NCI-H526 treated with DMSO at 0.1 percent for 48 hours (cell line): ENCODE measurements around the gene GCNA.
"Not testable (repeated sequence)": the region's sequence is repeated elsewhere in the genome, so short reads cannot be mapped to it uniquely, and the experiment has no call there.

ENCODE experiments used
- DNase-seq: peaks from one replicate; lab custom pipeline; 2025; lab: John Stamatoyannopoulos, UW

GCNA gene

DNA sequence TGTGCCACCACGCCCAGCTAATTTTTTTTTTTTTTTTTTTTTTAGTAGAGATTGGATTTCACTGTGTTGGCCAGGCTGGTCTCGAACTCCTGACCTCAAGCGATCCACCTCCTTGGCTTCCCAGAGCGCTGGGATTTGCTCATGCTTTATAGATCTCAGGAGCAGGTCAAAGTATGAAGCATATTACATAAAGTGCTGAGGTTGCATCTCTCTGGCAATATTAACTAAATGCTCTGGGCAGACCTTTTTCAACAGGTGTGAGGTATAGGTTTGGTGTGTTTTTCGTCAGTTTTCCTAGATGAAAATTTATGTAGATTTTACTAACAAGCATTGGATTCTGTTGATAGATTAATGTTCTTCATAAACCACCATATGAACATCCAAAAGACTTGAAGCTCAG, 19.3 kb upstream of the GCNA start:
- DNase-seq, result no peak

DNA sequence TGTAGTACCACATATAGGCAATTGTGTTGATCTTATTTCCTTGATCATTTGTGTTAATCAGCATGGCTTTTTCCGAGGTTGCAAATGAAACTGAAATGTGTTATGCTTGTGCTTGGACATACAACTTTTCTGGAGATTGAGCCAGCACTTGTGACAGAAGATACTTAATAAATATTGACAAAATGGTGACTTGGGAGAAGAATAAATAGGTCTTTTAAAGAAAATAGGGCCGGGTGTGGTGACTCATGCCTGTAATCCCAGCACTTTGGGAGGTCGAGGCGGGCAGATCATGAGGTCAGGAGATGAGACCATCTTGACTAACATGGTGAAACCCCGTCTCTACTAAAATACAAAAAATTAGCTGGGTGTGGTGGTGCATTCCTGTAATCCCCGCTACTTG, 18.5 kb upstream of the GCNA start:
- not testable (repeated sequence) for DNase-seq

DNA sequence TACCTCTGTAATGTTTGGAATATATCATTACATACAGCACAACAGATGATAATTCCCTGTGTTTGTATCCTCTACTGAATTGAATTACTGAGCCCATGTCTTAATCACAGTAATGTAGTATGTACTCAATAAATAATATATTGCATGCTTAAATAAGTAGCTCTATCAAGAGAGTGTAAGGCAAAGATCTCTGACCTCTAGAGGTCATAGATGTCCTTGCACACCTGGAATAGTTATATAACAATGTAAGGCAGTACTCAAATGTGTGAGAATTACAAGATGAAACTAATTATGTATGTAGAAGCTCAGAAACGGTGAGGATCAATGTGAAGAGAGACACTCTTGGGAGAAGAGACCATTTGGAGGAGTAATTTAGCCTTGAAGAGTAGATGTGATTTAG, 14.3 kb upstream of the GCNA start:
- no peak for DNase-seq

DNA sequence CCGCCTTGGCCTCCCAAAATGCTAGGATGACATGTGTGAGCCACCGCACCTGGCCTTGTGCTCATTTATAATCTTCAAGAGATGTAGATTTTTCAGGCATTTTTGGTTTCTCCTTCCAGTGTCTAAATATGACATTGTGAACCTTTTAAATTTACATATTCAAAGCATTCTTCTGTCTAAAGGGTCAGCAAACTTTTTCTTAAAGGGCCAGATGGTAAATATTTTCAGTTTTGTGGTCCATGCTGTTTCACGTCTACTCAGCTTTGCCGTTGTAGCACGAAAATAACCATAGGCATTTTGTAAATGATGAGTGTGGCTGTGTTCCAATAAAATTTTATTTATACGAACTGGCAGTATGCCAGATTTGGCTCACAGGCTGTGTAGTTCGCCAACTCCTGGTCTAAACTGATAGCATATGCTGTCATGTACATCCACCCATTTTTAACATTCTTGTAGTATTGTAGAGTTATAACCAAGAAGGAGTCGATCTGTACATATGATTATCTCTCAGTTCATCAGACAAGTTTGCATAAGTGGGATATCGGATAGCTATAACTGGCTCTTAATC, 12.7 kb upstream of the GCNA start:
- DNase-seq, result no peak

DNA sequence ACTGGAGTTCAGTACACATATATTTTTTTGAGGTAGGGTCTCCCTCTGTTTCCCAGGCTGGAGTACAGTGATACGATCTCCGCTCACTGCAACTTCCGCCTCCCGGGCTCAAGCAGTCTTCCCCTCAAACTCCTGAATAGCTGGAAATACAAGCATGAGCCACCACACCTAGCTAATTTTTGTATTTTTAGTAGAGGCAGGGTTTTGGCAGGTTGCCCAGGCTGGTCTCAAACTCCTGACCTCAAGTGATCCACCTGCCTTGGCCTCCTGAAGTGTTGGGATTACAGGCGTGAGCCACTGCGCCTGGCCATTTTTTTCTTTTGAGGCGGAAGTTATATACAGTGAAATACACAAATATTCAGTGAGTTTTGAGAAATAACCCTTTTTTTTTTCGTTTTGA, 6.8 kb upstream of the GCNA start:
- DNase-seq, result not testable (repeated sequence)

DNA sequence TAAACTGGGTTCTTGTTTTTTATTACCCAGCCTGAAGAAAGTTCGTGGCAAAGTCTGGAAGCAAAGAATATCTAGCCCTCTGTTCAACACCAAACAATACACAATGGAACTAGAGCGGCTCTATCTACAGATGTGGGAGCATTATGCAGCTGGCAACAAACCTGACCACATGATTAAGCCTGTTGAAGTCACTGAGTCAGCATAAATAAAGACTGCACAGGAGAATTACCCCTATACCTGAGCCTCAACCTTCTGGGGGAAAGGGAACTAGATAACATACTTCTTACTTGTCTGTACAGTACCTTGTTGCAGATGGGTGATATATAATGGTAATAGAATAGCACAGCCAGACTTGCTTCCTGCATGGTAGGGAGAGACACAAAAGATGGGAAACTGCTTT, 4.6 kb upstream of the GCNA start:
- DNase-seq, result no peak

DNA sequence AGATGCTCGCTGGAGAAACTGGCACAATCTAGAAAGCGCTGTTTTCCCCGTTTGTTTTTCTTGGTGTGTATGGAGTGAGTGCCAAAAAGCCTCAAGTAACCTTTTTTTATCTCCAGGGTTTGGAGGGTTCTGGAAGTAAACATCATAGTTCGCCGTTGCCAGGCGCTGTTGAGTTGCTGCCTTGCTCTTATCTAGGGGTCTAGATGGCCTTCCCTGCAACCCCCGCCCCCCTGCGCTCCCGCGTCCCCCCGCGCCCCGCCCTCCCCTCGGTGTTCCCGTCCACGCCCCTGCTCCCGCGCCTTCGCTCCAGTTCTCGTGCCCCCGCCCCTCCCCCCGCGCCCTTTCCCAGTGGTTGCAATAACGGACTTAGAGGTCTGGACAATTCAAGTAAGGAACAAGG, 555 bp upstream of the GCNA start:
- DNase-seq, result no peak

DNA sequence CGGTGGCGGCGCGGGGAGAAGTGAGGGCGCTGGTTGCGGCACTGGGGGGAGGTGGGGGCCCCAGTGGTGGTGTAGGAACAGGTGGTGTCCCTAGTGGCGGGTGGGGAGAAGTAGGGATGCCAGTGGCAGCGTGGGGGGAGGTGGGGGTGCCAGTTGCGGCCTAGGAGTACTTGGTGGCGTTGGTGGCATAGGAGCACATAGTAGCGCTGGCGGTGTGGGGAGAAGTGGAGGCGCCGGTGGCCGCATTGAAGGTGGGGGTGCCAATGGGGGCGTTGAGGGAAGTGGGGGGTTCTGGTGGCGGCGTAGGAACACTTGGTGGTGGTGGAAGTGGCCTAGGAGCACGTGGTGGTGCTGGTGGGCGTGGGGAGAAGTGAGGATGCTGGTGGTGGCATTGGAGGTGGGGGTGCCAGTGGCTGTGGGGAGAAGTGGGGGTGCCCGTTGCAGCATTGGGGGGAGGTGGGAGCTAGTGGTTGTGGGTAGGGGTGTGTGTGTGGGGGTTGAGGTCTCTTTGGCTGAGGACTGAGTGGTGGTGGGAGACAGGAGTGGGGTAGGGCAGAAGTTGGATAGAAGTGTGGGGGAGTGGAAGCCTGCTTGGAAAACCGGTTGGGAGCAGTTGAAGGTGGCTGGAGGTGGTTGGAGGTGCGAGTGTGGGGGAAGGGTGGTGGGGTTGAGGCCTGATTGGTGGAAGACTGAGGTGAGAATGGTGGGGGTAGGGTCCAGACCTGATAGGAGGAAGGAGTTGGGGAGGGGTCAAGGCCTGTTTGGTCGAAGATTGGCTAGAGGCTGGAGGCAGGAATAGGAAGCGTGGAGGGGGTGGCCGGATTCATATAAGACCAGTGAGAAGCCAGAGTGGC, 1.1 kb downstream of the GCNA start:
- DNase-seq, result no peak

DNA sequence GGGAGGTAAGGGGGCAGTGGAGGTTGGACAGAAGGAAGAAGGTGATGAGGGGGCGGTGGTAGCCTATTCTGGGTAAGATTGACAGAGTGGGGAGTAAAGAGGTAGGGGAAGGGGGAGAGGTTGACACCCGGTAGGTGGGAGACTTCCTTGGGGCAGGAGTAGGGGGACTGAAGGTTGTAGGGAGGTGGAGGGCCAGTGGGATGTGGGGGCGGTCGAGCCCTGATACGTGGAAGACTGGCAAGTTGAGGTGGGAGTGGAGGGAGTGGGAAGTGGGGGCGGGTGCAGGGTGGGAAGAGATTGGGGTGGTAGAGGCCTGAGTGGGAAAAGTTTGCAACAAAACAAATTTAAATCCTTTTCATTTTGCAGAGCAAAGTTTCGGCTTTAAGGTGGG, 1.7 kb downstream of the GCNA start:
- no peak for DNase-seq

DNA sequence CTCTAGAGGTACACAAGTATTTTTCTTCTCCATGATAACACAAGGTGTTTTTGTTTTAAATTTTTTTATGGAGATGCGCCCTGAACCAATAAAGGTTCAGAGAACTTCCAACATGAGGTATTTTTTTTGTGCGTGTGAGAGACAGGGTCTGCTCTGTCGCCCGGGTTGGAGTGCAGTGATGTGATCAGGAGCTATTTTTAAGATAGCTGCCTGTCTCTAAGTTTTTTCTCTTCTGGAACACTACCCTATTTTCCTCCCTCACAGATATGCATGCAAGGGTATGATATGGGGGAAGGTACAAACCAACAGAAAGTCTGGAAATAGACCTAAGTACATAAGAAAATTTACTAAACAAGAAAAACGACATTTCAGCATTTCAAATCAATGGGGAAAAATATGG, 3.0 kb downstream of the GCNA start:
- DNase-seq, result no peak

DNA sequence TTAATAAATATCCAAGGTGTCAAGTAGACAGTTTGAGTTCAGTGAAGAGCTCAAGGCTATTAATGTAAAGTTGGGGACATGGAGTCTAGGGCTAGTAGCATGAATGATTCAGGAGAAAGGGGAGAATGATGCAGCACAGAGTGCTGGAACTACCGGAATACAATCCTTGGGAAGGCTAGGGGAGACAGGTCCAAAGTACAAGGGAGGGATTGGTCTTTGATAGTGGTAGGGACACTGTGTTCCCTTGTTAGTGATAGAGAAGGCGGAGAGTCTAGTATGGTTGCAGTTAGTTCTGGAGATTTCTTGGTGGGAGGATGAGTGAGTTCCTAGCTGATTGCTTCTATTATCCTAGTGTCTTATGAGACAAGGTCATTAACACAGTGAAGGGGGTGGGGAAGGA, 8.7 kb downstream of the GCNA start:
- DNase-seq, result no peak

DNA sequence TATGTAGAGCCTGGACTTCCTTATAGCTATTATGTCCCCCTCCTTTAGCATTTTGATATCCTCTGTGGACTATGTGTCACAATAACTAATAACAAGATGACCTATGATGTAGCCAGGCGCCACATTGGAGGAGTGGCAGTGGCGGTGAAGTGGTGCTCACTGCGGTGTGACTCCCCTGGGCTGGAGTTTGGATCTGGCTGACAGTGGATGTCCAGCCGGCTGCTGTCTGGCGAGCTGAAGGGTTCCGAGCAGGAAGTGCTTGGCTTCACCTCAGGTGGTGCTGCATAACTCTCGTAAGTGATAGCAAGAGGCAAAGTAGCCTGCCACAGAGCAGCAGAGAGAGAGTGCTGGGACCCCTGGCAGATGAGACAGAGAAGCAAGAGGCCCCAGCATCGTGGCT, 15.0 kb downstream of the GCNA start:
- not testable (repeated sequence) for DNase-seq

DNA sequence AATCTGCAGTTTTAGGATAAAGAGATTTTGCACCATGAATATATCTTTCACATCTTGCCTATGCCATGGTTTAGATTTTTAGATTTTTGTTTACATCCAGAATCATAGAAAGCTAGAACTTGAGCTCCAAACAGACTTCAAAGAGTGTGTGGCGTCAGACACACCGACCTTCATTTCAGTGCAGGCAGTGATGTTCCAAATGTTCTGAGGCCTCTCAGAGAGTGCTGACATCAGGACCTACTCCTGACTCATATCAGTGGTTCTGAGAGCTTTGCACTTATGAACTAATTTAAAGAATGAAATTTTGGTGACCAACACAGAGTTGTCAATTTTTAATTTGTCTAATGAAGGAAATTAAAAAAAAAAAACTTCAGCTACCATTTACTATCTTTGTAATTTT, 21.7 kb downstream of the GCNA start:
- DNase-seq, result no peak

DNA sequence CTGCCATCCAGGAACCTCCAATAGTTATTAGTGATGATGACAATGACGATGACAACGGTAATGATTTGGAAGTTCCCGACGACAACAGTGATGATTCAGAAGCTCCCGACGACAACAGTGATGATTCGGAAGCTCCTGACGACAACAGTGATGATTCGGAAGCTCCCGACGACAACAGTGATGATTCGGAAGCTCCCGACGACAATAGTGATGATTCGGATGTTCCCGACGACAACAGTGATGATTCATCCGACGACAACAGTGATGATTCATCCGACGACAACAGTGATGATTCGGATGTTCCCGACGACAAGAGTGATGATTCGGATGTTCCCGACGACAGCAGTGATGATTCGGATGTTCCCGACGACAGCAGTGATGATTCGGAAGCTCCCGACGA, 25.4 kb downstream of the GCNA start:
- DNase-seq, result no peak

DNA sequence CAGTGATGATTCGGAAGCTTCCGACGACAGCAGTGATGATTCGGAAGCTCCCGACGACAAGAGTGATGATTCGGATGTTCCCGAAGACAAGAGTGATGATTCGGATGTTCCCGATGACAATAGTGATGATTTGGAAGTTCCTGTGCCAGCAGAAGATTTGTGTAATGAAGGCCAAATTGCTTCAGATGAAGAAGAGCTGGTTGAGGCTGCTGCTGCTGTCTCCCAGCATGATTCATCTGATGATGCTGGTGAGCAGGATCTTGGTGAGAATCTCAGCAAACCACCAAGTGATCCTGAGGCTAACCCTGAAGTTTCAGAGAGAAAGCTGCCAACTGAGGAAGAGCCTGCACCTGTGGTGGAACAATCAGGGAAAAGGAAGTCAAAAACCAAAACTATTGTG, 25.9 kb downstream of the GCNA start:
- no peak for DNase-seq

DNA sequence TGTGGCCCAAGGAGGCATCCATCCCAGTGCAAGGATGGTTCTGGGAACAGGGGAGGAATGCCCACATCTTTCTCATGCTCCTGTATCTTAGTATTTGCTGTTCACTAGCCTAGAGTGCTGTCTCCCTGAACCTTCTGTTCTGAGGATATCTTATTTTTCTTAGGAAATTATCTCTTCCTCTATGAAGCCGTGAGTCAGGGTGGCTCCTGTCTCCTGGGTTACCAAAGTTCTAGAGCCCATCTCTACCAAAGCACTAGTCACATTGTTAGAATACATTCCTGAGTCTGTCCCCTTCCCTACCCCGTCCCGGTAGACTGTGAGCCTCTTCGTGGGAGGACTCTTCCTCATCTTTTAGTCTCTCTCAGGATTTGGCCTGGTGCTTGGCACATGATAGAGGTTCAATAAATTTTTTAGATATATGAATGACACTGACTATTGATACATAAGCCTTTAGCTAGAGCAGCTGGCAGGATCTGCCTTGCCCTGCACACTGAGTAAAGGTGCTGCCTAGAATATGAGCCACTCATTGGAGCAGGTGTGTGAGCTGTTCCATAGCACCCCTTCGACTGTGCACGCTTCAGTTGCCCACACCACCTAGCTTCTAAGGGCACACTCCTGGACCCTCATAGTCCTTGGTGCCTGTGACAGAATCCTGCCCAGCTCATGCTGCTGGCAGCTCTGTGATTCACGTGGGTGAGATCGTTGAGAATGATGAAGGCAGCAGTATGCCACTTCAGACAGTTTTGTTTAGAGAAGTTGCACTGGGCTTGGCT, 26.7 kb downstream of the GCNA start:
- DNase-seq, result no peak

DNA sequence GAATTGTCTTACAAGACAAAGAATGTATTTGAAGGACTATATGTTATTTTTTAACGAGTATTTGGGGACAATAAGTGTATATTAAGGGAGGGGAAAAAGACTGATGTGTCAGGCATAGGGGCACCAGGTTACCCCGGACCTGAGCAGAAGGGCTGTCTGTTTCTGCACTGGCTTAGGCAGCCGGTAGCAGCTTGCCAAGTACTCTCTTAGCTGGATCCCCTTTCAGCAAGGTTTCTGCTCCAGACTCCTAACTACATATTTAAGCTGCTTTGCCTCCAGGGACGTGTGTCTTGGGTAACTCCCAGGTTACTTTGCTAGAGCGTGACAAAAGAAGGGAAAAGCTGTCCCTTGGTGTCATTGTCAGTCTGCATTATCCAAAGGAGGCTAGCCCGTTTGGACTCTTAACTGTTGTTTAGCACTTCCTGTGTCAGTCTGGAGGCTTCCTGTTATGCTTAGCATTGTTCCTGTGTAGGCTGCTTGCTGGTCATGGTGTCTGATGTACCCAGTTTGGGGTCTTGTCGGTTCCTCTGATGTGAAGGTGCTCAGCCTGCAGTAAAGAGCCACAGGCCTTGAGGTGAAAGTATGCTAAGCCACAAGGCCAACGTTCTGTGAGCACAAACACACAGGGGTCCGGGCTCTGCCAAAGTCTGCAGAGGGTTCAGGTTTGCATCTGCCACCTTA, 28.4 kb downstream of the GCNA start:
- DNase-seq, result no peak

DNA sequence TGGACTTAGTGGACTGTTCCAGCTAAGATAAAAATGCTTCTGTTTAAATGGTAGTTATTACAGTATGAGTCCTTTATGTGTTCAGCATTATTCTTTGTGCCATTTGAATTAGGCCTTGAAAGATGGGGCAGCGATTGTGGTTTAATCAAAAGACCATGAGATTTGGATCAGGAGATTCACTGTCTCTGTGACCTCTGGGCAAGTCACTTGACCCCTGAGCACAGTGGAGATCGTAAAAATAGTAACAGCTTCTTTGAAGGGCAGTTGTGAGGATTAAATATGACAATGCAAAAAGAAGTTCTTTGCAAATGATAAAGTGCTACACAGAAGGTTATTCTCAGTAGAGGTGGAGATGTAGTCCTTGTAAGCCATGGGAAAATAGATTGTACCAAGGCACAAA, 29.3 kb downstream of the GCNA start:
- DNase-seq, result no peak

DNA sequence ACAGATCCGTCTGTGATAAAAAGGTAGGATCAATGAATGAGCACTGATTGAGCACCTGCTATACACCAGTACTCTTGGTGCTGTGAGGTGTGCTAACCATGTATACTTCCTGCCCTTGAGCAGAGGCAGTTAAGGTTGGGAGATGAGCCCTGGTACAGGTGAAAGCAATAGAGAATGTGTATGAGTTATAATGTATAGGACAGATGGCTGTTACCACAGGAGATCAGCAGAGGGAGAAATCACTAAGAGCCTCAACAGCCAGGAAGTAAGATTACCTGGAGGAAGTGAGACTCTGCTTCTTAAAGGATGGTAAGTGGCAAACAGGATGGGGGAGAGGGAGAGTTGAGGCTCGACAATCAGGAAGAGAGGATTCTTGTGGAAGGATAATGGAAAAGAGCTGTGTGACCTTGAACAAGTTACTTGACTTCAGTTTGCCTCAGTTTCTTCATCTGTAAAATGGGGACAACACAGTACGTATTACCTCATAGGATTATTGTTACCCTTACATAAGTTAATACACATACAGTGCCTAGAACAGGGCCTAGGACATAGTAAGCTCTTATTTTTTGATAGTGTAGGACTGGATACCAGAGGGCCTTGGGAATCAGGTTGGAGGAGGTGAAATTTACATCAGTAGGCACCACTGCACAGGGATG, 31.0 kb downstream of the GCNA start:
- DNase-seq, result no peak

DNA sequence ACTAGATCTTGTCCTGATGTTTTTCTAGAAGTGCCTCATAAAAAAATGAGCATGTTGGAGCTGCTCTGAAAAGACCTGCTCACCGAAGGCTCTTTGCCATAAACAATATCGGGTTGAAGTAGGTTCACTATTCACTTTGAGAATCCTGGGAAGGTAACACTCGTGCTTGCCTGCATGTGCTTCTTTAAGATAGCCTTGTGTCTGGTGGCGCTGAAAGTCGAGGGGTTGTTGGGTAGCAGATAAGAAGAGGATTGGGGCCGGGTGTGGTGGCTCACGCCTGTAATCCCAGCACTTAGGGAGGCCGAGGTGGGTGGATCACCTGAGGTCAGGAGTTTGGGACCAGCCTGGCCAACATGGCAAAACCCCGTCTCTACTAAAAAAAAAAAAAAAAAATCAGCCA, 33.5 kb downstream of the GCNA start:
- not testable (repeated sequence) for DNase-seq

DNA sequence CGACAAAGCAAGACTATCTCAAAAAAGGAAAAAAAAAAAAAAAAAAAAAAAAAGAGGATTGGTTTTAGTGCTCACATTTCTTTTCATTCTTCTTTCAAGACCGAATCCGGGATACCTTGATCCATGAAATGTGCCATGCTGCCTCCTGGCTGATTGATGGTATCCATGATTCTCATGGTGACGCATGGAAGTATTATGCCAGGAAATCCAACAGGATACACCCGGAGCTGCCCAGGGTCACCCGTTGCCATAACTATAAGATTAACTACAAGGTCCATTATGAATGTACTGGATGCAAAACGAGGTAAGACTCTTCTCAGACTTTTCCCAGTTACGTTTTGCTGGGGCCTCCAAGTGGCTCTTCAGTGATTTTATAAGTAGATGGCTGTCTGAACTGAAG, 34.0 kb downstream of the GCNA start:
- DNase-seq, result no peak

DNA sequence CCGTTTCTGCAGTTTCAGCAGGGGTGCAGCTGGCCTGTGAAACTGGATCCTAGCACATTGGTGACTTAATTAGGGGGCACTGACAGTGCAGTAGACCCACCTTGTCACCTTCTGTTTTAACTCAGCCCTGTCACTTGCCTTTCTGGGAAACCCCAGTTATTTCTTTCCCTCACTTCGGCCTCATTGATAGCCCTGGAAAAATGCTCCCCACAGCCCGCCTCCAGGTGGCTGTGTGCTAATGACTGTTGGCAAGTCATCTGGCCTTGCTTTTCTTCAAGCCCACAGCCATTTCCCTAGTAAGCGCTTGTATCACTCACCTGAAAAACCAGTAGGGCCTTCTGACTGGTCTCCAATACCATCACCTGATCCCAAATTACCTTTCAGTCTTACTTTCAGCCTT, 36.8 kb downstream of the GCNA start:
- DNase-seq, result no peak
